HG03045 (cell line): ENCODE results near the gene DGUOK.
A peak's percentile ranks its signal among the peaks of the same experiment; 100 is the strongest.
"Not testable (repeated sequence)": the region's sequence is repeated elsewhere in the genome, so short reads cannot be mapped to it uniquely, and the experiment has no call there.

Experiments used
- ATAC-seq: cut with Tn5 transposase; IDR thresholded peaks from one replicate; pipeline ENCODE4 v1.9.1; 2021; ENCODE audit warnings: mild to moderate bottlenecking, moderate library complexity; ENCODE audit not compliant: unreplicated experiment

The DGUOK gene

GRCh38 chr2:73926493-73927327, at the start of gene DGUOK:
TSS of gene DGUOK (plus strand) at chr2:73926880. CDS start at chr2:73926911, 31 bp downstream.
- peak; percentile 99 for ATAC-seq

- no peak for ATAC-seq
These were observed 49.4 kb upstream of the DGUOK start for GRCh38 chr2:73877071-73877802.

- not testable (repeated sequence) for ATAC-seq
These were observed 48.7 kb upstream of the DGUOK start for GRCh38 chr2:73877984-73878383.

- ATAC-seq: no peak
These were observed 41.3 kb upstream of the DGUOK start for GRCh38 chr2:73885406-73885805.

GRCh38 chr2:73886357-73886756, 40.3 kb upstream of the DGUOK start:
- ATAC-seq: no peak

- ATAC-seq: not testable (repeated sequence)
These were observed 38.9 kb upstream of the DGUOK start for GRCh38 chr2:73887596-73888353.

GRCh38 chr2:73888388-73888787, 38.3 kb upstream of the DGUOK start:
- no peak for ATAC-seq

GRCh38 chr2:73889206-73889605, 37.5 kb upstream of the DGUOK start:
- ATAC-seq: no peak

GRCh38 chr2:73890301-73891092, 36.2 kb upstream of the DGUOK start:
- no peak for ATAC-seq

- no peak for ATAC-seq
These were observed 35.3 kb upstream of the DGUOK start for GRCh38 chr2:73891276-73891901.

- no peak for ATAC-seq
These were observed 33.9 kb upstream of the DGUOK start, which contains the start of gene ACTG2 for GRCh38 chr2:73892631-73893329. TSS of gene ACTG2 (plus strand) at chr2:73893008. CDS start at chr2:73901312, 8,304 bp downstream.

GRCh38 chr2:73893764-73894474, 32.8 kb upstream of the DGUOK start:
- ATAC-seq: no peak

- no peak for ATAC-seq
These were observed 32.2 kb upstream of the DGUOK start for GRCh38 chr2:73894475-73894850.

GRCh38 chr2:73894877-73895276, 31.8 kb upstream of the DGUOK start:
- no peak for ATAC-seq

- no peak for ATAC-seq
These were observed 31.2 kb upstream of the DGUOK start for GRCh38 chr2:73895473-73895872.

GRCh38 chr2:73896362-73897239, 30.1 kb upstream of the DGUOK start:
- ATAC-seq: no peak

GRCh38 chr2:73897240-73897583, 29.5 kb upstream of the DGUOK start:
- ATAC-seq: no peak

- no peak for ATAC-seq
These were observed 28.7 kb upstream of the DGUOK start for GRCh38 chr2:73897934-73898333.
